GM12801 (cell line): ENCODE results near the gene ZNF791.

Experiments used
- TF ChIP-seq, protein P1 (sequence below): IDR thresholded peaks from one replicate; pipeline ENCODE4 v1.5.1; 2011; ENCODE audit warnings: control low read depth; ENCODE audit not compliant: insufficient read length; ENCODE audit errors: extremely low read depth

ZNF791 gene

DNA sequence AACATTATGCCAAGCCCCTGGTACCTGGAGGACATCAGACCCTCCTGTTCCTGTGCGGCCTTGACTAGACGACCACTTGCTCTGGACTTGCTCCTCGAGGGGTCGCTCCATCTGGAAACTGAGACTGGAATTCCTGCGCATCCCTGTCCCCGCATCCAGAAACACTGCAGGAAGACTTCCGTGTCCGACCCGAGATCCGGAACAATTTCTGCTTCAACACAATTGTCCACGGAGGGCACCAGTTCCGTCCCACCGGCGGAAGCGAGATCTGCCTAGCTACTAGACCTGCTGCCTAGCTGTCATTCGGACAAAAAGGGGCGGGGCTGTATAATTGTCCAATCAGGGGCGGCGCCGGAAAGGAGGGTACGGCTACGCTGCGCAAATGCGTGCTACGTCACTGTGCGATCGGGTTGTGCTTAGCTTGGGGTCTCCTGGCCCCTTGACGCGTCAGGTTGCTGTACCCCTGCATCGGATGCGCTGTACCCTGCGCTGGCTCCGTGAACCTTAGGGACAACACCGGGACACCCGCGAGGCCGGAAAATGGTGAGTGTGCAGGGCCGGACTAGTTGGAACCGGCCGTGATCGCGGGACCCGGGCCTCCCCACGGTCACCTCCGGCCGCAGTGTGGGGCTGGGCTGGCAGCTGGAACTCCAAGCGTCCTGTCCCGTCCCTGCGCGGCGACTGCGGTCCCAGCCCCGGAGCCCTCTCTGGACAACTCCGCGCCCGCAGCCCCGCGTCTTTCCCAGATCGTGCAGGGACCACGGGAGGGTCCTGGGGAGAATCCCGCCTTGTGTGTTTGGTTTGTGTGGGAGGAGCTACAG lies at the start of gene ZNF791, which contains the start of gene ZNF490:
TSS of gene ZNF791 (plus strand) at position 381 of the 821 bp plus-strand sequence. CDS start at position 541, 160 bp downstream.
TSS of gene ZNF490 (minus strand) at position 274 of the 821 bp plus-strand sequence. CDS start at position 141, 133 bp downstream.
- TF ChIP-seq, protein P1, sequence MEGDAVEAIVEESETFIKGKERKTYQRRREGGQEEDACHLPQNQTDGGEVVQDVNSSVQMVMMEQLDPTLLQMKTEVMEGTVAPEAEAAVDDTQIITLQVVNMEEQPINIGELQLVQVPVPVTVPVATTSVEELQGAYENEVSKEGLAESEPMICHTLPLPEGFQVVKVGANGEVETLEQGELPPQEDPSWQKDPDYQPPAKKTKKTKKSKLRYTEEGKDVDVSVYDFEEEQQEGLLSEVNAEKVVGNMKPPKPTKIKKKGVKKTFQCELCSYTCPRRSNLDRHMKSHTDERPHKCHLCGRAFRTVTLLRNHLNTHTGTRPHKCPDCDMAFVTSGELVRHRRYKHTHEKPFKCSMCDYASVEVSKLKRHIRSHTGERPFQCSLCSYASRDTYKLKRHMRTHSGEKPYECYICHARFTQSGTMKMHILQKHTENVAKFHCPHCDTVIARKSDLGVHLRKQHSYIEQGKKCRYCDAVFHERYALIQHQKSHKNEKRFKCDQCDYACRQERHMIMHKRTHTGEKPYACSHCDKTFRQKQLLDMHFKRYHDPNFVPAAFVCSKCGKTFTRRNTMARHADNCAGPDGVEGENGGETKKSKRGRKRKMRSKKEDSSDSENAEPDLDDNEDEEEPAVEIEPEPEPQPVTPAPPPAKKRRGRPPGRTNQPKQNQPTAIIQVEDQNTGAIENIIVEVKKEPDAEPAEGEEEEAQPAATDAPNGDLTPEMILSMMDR = no peak

DNA sequence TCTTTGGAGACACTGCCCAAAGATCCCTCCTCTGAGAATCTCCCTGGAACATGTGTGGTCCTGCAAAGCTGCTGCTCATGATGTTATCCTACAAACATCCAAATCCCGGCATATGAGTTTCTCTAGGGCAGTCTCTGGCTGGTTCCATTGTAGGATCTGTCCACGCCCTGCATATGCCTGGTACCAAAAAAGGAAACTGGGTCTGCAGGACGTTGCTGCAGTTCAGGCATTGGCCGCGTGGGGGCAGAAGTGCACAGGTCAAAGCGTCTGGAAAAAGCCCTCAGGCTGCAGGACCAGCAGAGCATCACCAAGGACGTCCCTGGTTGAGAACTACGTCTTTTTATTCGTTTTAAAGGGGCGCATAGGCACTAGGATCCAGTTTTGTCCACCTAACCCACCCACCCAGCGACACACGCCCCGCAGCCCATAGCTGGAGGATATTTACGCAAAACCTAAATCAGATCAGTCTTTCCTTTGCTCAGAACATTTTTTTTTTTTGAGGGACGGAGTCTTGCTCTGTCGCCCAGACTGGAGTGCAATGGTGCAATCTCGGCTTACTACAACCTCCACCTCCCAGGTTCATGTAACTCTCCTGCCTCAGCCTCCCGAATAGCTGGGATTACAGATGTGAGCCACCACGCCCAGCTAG lies 46.6 kb upstream of the ZNF791 start:
- TF ChIP-seq, protein P1 = peak; percentile 69

DNA sequence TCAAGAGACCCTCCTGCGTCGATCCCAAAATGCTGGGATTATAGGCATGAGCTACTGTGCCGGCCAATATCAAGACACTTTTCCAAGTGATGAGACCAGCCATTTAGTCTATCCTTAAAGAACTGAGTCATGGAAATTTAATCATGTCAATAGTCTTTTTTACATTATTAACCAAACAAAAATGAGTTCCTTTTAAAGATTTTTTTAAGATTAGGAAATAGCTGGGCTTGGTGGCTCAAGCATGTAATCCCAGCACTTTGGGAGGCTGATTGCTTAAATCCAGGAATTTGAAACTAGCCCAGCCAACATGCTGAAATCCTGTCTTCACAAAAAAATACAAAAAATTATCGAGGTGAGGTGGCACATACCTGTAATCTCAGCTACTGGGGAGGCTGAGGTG lies 42.8 kb upstream of the ZNF791 start:
- TF ChIP-seq, protein P1 = no peak

DNA sequence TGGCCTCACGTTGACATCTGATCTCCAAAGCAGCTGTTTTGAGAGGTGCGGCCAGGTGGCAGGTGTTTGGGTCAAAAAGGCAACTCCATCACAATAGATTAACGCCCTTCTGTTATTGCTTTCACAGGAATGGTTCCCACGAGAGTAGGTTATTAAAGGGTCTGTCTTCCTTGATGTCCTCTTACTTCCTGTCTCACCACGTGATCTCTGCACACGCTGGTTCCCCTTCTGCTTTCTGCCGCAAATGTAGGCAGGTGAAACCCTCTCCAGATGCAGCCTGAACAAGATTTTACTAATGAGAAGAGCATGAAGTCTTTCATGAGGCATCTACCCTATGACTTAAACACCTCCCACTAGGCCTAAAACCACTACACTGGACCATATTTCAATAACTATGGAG lies 36.7 kb upstream of the ZNF791 start:
- TF ChIP-seq, protein P1 = no peak

DNA sequence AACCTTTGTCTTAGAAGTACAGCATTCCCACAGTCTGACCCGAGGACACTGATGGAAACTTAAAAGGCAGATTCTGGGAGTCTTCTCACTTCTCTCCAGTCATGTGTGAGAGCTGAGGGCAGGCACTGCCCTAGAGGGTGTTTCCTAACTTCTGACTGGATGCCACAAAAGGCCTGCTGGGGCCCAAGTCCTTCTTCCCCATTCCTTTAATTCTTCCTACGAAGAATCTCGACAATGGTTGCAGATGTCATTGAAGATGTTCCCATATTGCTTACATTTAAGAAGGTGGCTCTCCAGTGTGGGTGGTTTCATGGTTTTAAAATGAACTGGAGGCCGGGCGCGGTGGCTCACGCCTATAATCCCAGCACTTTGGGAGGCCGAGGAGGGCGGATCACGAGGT lies 32.1 kb upstream of the ZNF791 start:
- TF ChIP-seq, protein P1 = no peak

DNA sequence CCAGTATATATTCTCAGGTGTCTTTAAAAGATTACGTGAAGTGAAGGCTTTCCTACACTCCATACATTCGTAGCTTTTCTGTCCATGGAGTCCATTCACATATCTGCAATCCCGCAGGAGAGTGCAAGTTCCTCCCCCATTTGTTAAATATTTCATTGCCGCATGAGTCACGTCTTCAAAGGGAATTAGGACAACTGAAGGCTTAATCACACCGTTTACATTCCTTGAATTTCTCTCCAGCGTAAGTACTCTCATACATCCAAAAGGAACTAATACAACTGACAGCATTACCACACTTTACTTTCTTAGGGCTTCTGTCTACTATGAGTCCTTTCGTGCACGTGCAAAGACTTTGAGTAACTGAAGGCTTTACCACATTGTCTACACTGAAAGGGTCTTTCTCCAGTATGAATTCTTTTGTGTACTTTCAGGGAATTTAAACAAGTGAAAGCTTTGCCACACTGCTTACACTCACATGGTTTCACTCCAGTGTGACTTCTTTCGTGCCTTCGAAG lies 30.5 kb upstream of the ZNF791 start:
- TF ChIP-seq, protein P1 = no peak

DNA sequence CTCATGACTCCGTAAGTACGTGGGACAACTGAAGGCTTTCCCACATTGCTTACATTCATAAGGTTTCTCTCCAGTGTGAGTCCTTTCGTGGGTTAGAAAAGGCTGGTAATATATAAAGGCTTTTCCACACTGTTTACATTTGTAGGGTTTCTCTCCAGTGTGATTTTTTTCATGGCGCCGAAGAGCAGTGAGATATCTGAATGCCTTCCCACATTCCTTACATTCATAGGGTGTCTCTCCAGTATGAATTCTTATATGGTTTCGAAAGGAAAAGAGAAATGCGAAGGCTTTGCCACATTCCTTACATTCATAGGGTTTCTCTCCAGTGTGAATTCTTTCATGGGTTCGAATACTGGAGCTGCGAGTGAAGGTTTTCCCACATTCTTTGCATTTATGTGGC lies 29.6 kb upstream of the ZNF791 start:
- TF ChIP-seq, protein P1 = no peak
